ENCODE results near the gene TSPAN13.

The TSPAN13 gene

DNA sequence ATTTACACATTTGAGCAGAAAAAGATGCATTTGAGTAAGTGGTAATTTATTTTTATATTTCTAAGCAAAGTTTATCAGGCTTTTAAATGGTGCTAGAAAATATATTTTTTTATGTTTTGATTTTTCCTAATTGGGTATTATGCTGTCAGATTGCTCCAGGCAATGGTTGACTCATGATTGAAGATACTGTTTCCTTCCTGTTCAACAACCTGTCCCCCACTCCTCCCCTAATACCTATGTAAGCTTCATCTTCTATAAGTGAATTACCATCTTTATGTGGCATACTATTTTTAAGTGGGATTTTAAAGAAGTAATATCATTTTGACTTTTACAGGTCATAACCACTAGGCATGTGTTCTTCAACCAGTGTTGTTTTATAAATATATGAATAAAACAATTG lies 21.4 kb downstream of the TSPAN13 start:
- DNase-seq (ENCODE audit: low read depth): no peak

DNA sequence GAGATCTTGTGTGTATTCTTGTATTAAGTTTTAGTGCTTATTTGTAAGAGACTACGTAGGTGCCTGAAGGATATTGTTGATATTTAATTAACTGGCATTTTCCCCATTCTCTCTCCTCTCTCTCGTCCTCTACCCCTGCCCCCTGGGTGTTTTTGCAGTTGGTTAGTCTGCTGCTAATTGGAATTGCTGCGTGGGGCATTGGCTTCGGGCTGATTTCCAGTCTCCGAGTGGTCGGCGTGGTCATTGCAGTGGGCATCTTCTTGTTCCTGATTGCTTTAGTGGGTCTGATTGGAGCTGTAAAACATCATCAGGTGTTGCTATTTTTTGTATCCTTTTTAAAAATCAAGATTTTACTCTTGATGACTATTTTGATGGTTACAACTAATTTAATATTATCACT lies 22.5 kb downstream of the TSPAN13 start:
- DNase-seq (ENCODE audit: low read depth): no peak

DNA sequence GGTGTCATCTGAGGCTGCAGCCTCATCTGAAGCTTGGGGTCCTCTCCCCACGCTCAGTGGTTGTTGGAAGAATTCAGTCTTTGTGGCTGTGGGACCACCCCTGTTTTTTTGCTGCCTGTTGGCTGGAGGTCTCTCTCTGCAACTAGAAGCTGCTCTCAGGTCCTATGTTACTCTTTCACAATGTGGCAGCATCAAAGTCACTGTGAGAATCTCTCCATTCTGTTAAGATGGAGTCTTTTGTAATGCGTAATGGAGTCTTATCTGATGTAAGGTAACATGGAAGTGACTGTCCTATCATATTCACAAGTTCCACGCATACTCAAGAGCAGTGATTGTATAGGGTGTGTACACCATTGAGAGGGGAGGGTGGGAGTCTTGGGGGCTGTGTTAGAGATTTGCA lies 24.9 kb downstream of the TSPAN13 start:
- DNase-seq (ENCODE audit: low read depth): no peak

DNA sequence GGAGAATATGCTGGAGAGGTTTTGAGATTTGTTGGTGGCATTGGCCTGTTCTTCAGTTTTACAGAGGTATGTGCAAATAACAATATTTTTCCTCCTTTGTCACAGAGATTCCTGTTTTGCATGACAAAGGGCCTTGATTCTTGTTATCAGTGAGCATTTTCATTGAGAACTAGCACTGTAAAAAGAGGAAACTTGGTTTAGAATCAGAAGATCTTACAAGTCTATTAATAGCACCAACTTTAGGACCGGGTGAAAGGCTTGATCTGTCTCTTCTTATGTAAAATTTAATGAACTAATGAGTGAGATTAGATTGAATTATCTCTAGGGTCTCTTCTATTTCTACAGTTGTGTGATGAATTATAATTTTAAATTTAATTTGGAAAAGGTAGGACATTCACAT lies 25.5 kb downstream of the TSPAN13 start:
- no peak for DNase-seq (ENCODE audit: low read depth)

DNA sequence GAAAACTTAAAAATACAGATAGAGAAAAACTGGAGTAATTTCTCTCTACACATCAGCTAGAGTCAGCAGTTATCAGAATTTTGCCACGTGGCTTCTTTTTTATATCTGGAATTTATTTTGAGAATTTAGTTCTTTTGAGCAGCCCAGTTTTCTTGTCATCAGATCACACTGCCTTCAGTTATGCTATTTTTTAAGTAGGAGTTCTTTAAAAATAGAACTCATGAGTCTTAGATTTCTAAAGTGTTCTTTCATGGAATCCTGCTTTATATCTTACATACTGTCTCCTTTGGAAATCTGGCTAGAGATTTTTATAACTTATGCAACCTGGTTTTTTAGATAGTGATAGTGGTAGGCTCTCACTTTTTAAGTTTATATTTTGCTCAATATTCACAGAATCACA lies 27.0 kb downstream of the TSPAN13 start:
- no peak for DNase-seq (ENCODE audit: low read depth)

DNA sequence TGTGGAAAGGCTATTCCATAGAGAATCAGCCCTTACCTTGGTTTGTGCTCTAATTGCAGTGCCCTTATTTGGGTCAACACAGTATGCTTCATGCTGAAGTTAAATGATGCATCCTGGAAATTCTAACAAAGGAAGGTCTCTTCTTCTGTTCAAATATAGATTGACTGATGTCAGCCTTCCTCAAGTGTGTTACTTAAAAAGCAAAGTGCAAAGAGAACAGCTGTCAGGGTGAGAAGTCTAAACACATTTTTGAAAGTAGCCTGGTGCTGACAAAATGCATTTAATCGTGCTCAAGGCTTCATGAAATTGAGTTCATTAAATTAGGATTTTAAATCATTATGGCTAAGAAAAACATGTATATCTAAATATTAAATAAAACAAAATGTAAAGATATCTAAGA lies 31.8 kb downstream of the TSPAN13 start:
- DNase-seq (ENCODE audit: low read depth): no peak

DNA sequence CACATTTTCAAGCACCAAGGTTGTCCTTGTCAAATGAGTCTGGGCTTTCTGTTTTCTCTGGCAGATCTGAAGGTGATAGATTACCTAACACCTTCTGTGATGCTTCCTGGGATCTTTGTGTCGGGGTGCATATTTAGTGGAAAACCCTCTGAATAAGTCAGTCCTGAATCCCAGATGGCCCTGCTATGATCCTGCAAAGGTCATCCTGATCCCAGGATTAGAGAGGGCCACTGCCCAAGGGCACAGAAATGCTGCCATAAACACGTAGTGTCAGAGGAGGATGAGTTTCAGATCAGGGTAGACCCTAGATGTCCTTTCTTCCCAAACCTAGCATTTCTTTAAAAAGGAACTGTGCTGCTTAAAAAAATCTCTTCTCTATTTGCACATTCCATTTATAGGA lies 32.3 kb downstream of the TSPAN13 start:
- DNase-seq (ENCODE audit: low read depth): no peak

DNA sequence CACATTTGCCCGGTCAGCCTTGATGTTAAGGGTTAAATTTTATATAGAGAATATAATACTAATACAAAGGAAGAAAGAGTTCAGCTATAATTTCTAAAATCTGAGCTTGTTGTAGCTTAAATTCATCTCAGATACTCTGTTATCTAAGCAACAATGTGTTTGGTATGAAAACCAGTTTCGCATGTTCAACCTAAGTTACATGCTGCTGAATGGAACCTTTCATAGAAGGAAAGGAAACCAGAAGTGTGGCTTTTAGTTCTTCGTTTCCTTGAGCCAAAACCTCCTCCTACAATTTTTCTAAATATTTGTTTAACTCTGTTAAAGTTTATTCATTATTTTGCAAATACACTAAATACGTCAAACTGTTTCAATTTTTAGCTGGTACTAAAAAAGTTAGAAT lies 32.7 kb downstream of the TSPAN13 start:
- no peak for DNase-seq (ENCODE audit: low read depth)

DNA sequence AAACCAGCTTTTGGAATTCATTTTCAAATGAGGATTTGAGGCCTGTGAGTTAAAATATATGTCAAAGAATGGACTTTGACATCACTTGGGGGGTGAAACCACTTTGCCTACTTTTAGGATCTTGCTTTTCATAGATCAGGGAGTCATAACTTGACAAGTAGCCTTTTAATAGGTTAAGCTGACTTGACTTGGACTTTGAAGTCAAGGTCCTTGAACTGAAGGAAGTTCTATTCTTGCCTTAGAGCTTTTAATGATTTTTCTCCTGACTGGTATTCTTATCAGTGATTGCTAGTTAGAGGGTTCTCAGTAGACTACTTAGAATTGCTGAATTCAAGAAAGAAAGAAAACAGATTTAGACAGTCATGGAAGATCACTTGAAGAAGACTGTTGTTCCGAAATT lies 33.6 kb downstream of the TSPAN13 start:
- DNase-seq (ENCODE audit: low read depth): no peak

DNA sequence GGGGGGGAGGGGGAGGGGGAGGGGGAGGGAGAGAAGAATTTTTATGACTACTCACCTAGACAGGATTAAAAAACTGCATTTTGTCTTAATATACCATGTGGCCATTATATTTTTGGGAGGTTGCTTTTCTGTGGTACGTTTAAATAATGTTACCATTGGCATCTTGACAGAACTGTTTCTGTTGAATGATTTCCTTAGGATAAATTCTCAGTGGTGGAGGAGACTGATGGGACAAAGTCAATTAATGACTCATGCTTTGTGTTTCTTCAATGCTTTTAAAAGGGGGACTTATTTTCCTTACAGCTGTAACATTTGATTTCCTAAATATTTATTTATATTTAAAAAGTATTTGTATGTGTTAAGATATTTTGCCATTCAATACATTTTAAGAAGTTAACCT lies 37.5 kb downstream of the TSPAN13 start:
- DNase-seq (ENCODE audit: low read depth): no peak

DNA sequence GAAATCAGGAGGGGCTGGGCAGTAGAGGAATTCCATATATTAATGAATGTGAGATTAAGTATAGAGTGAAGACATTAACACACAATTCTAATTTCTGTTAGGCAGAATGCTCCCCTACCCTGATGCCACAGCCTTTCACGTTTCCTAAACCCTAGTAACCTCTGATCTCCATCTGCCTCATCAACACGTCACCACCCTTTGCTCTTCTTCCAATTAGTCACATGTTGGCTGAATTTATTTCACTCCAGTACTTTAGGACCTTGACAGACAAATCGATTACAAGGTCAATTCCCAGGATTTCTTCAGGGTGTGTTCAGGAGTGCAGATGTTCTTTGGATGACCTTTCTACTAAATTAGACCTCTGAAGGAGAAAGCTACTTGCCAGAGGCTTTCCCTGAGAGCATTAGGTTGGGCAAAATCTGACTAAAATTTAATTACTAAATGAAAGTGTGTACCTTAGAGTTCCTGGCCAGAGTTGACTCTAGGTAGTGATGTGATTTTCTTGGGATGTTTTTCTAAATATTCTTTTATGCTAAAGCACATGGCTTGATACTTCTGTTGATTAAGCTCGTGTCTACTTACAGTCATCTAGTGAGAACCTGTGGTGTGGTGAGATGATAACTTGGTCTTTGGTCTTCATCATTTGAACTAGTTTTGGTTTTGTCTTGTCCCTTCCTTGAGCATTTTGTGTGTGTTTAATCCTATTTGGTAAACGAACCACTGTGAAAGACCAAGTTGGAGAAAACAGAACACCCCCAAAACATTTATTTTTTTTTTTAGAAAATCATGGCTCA lies 38.5 kb downstream of the TSPAN13 start:
- no peak for DNase-seq (ENCODE audit: low read depth)

DNA sequence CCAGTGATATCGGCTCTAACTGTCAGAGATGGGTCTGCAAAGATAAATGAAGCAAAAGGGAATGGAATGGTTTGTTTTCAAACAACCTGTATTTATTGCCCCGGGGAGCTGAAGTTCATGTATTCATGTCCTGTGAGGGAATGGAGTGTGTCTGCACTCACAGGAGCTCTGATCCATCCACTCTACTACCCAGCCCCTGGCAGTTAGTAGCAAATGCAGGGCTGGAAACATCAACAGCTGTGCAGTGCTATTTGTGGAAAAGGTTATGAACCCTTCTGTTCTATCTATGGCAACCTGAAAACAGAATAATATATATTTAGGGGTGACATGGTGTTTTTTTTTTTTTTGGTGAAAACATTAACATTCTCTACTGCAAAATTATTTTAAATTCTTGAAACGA lies 41.4 kb downstream of the TSPAN13 start:
- no peak for DNase-seq (ENCODE audit: low read depth)

DNA sequence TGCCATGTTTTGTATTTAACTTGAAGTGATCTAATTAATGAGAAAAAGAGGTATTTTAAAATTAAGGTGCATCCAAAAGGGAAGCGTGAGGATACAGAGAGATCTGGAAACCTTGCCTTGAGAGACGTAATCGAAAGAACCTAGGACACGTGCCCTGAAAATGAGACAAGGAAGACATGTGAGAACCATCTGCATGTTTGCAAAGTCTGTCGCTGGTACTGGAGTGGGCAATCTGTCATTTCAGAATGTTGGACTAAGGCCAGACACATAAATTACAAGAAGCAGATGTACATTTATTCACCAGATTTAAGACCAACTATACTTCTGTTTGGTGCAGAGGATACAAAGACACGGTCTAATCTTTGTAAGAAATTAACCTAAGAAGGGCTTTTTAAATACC lies 42.1 kb downstream of the TSPAN13 start:
- no peak for DNase-seq (ENCODE audit: low read depth)

DNA sequence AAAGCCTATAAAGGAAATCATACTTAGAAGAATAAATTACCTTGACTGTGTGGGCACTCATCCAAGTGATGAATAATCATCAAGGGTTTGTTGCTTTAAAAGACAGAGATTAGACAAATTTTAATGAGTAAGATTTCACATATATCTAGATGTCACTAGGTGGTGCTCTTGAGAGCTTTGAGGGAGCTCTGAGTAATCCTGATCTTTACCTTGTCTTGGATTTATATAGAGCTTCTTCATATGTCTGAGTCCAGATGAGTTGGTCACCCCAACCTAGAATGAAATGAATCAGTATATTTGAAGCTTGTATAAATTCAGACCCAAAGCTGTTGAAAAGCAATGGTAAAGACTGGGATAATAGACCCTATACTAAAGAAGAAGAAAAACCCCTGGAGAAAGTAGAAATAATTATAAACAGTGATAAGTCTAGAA lies 47.6 kb downstream of the TSPAN13 start:
- DNase-seq (ENCODE audit: low read depth): peak; percentile 79

DNA sequence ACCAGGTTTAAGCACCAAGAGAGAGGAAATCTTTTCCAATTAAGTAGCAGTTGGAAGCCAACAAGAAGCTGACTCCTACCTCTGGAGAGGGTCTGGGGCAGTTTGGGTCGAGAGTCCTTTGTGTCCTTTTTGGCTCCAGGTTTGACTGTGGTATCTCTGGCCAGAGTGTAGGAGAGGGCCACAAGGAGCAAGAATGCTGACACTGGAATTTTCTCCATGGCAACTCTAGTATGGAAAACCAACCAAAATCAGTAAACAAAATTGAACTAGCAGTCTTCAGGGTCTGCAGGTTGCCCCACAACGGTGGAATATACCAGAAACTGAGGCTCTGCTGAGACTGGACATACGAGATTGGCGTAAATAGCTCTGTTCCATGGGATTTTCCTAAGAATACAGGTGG lies 48.0 kb downstream of the TSPAN13 start:
- no peak for DNase-seq (ENCODE audit: low read depth)

DNA sequence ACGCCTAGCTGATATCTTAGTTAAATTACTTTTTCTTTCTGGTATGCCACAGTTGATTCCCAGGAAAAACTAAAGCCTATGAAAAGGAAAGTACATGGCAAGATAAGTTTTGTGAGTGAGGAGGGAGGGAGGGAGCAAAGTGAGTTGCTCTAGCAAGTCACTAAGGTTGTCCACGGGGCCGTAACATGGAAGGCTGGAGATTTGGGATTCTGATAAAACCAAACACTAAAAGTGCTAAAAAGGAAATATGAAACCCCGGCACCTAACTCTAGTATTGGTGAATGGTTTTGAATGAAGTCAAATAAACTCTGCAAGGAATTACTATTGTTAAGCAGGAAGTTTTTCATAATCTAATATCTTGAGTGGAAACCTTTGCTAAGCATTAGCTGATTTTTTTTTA lies 49.6 kb downstream of the TSPAN13 start:
- DNase-seq (ENCODE audit: low read depth): no peak

DNA sequence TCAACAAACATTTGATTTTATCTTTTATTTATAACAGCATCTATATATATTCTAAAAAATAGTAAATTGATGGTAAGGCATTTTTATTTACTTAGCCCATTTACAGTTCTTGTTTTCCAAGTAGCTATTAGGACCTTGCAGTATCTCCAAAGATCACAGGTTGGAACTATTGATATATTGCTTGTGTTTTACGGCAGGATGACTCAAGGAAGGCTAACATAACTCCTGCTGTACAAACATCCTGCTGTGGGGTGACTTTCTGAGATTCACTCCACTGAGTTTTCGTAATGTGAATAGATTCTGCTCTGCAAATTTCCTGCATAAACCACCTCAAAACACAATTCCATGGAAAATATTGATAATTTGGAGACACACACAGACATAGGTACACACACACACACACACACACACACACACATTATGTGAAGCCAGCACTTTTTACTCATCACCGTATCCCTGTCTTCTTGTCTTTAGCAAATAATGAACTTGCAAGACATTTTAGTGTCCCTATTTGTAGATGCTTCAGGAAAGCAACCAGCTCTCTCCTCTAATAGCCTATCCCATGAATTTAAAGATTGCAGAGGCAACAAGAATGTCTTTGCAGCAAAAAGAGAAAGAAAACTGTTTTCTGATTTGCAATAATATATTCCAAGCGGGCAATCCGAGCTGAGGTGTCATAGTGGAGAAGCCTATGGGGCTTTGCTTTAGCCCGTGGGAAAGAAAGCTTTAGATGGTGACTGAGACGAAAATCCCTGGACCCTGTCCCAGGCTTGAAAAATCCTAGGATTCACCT lies 50.5 kb downstream of the TSPAN13 start:
- DNase-seq (ENCODE audit: low read depth): peak; percentile 11

DNA sequence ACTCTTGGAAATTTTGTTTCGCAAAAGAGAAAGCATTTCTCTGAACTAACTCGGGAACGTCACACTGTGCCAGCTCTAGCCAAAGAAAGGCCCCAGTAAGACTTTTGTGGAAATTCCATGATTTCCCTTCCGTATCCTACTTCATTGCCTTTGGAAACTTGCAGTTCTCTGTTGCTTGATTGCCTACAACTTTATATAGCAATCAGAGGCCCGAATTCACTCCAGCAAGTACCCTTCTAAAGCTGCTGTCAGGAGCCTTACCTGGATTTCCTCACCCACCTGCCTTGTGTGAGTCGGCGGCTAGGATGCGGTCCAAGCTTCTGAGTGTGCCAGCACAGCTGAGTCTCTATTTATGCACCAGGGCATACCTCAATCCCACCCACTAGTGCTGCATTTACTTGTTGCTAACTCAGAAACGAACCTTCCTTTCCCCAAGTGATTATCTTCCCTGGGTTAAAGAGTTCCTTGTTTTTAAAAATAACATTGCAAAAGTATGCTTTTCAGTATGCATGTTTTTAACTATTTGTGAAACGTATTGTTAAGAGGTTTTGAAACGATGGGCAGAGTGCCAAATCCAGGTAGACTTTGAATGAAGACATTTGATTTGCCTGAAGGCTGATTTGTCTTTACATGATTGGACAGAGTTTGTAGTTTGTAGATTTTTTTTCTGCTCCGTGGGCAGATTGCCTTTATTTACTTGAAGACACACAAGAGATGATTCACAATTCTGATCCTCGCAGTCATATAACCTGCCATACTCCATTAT lies 51.3 kb downstream of the TSPAN13 start, which contains the start of gene AGR2:
Gene AGR2, minus strand, starts transcription at position 326 of the 766 bp plus-strand sequence. CDS start 3,203 bp downstream, outside the sequence.
- peak; percentile 31 for DNase-seq (ENCODE audit: low read depth)

DNA sequence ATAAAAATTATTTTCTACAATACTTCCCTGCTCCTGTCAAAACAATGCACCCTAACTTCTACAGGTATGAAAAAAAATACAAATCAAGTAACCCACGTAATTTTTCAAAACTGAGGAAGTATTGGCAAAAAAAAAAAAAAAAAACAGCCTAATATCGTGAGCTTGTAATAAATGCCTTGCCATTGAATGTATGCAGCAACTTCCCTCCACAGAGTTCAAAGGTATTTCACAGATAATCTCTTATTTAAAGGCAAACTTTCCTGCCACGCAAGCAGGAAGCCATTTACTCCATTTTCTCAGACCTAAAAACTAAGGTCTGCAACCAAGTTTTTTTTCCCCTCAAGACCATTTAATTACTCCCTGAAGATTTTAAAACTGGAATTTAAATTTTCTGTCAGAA lies 51.9 kb downstream of the TSPAN13 start:
- DNase-seq (ENCODE audit: low read depth): no peak

DNA sequence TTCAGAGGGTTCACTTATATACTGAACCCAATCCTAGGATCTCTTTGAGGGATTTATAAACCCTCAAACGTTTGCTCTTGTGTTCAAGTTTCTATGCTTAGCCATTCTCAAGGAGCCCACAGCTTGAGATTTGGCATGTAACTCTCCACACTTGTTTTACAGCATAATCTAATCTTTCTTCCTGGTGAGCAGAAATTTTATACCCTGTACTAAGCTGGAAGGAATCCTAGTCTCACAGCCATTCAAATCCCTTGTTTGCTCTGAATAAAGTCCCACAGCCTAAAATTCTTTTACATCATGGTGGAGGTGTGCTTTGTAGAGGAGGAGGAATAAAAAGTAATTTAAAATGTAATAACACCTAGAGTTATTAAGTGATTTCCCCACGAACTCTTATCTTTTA lies 56.6 kb downstream of the TSPAN13 start:
- DNase-seq (ENCODE audit: low read depth): no peak

DNA sequence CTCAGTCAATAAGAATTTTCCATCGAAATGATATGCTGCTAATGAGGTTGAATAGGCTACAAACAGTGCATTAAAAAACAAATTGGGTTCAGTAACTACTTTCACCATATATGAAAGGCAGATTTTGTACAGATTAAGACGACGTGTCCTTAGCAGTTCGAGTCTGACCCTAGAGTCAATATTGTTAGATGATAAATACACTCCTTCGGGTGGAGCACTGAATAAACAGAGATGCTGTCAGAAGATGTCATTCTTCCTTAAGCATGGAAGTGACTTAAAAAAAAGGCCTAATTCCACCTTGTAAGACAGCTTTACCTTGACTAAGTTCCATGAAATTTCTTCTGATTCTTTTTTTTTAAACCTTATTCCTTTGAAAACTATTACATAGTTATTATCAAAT lies 57.0 kb downstream of the TSPAN13 start:
- no peak for DNase-seq (ENCODE audit: low read depth)

DNA sequence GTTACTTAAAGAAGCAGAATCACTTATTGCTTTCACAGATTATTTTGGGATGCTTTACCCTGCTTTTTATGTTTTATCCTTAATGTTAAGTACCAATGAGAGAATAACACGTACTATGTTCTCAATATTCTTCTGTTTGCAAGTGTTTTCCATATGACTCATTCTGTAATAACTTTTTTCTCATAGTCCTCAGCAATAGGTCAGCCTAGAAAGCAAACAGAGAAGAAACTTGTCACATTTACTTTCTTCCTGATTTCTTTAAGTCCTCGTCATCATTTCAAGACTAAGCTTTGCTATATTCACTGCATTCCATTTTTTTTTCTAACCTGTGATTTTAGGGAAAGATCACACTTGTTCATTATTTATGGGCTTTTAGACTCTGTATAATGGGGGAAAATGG lies 58.0 kb downstream of the TSPAN13 start:
- DNase-seq (ENCODE audit: low read depth): peak; percentile 81
